ENCODE results near the gene LZTS3.

The LZTS3 gene

GRCh38 chr20:3193806-3194616 is 20.7 kb upstream of the LZTS3 start:
- Histone ChIP-seq H2AFZ (ENCODE audit: low read depth, low read length, severe bottlenecking) (no peak overlapping the region), H4K20me1 (ENCODE audit: low read depth, low read length) (no peaks in the 10 kb centered on the region), H3K4me3 (ENCODE audit: insufficient read depth, low read length, poor library complexity, severe bottlenecking) (no peak overlapping the region), H3K36me3 (ENCODE audit: low read length) (no peaks in the 10 kb centered on the region; the same call in 1 of the 2 replicates), H3K27me3 (ENCODE audit: low read length) (no peaks in the 10 kb centered on the region), H3K4me2 (ENCODE audit: low read depth, low read length, poor library complexity, severe bottlenecking) (no peak overlapping the region), H3K9me3 (ENCODE audit: insufficient read depth, low read length) (no peaks in the 10 kb centered on the region), H3F3A (ENCODE audit: insufficient read depth) (no peaks in the 10 kb centered on the region), H3K27ac (ENCODE audit: low read depth, low read length) (no peak overlapping the region), H3K9ac (ENCODE audit: low read length) (no peak overlapping the region), H3K79me2 (ENCODE audit: insufficient read depth, low read length) (no peaks in the 10 kb centered on the region), H3K9me2 (replicated peaks; ENCODE audit: insufficient read depth, low read length) (no peaks in the 10 kb centered on the region)
- TF ChIP-seq CTCF (IDR thresholded peaks at IDR 0.05; ENCODE audit: insufficient read depth, low read length, poor library complexity, severe bottlenecking) (no peak), EZH2phosphoT487 (conservative IDR thresholded peaks at IDR 0.05; ENCODE audit: low read length) (no peak)

- no peak for TF ChIP-seq CTCF (IDR thresholded peaks at IDR 0.05; ENCODE audit: insufficient read depth, low read length, poor library complexity, severe bottlenecking)
- no peak for TF ChIP-seq EZH2phosphoT487 (conservative IDR thresholded peaks at IDR 0.05; ENCODE audit: low read length)
- H3K9ac ChIP-seq (ENCODE audit: low read length): no peak overlapping the region
- no peak overlapping the region for H2AFZ ChIP-seq (ENCODE audit: low read depth, low read length, severe bottlenecking)
- no peak overlapping the region for H3K4me3 ChIP-seq (ENCODE audit: insufficient read depth, low read length, poor library complexity, severe bottlenecking)
- H3K27me3 ChIP-seq (ENCODE audit: low read length): no peaks in the 10 kb centered on the region
- no peaks in the 10 kb centered on the region for H4K20me1 ChIP-seq (ENCODE audit: low read depth, low read length)
- no peaks in the 10 kb centered on the region for H3K9me2 ChIP-seq (replicated peaks; ENCODE audit: insufficient read depth, low read length)
- no peak overlapping the region for H3K4me2 ChIP-seq (ENCODE audit: low read depth, low read length, poor library complexity, severe bottlenecking)
- peaks cover 3% of the 10 kb centered on the region; the same call in 1 of the 2 replicates for H3F3A ChIP-seq (ENCODE audit: insufficient read depth)
- H3K27ac ChIP-seq (ENCODE audit: low read depth, low read length): no peak overlapping the region
- H3K36me3 ChIP-seq (ENCODE audit: low read length): no peaks in the 10 kb centered on the region; the same call in 1 of the 2 replicates
- H3K79me2 ChIP-seq (ENCODE audit: insufficient read depth, low read length): no peaks in the 10 kb centered on the region
- no peaks in the 10 kb centered on the region for H3K9me3 ChIP-seq (ENCODE audit: insufficient read depth, low read length)
Measured at GRCh38 chr20:3192226-3193015, 19.1 kb upstream of the LZTS3 start.

- no peaks in the 10 kb centered on the region for H3K9me3 ChIP-seq (ENCODE audit: insufficient read depth, low read length)
- H2AFZ ChIP-seq (ENCODE audit: low read depth, low read length, severe bottlenecking): no peak overlapping the region
- no peaks in the 10 kb centered on the region for H3K27me3 ChIP-seq (ENCODE audit: low read length)
- H3K9me2 ChIP-seq (replicated peaks; ENCODE audit: insufficient read depth, low read length): no peaks in the 10 kb centered on the region
- no peak overlapping the region for H3K4me3 ChIP-seq (ENCODE audit: insufficient read depth, low read length, poor library complexity, severe bottlenecking)
- no peaks in the 10 kb centered on the region for H3K36me3 ChIP-seq (ENCODE audit: low read length)
- no peak overlapping the region for H3K4me2 ChIP-seq (ENCODE audit: low read depth, low read length, poor library complexity, severe bottlenecking)
- TF ChIP-seq EZH2phosphoT487 (conservative IDR thresholded peaks at IDR 0.05; ENCODE audit: low read length) (no peak), CTCF (IDR thresholded peaks at IDR 0.05; ENCODE audit: insufficient read depth, low read length, poor library complexity, severe bottlenecking) (no peak)
- no peak overlapping the region for H3K9ac ChIP-seq (ENCODE audit: low read length)
- no peak overlapping the region for H3K27ac ChIP-seq (ENCODE audit: low read depth, low read length)
- no peaks in the 10 kb centered on the region for H4K20me1 ChIP-seq (ENCODE audit: low read depth, low read length)
- H3K79me2 ChIP-seq (ENCODE audit: insufficient read depth, low read length): no peaks in the 10 kb centered on the region
- peaks cover 3% of the 10 kb centered on the region; the same call in 1 of the 2 replicates for H3F3A ChIP-seq (ENCODE audit: insufficient read depth)
Measured at GRCh38 chr20:3190681-3191111, 17.3 kb upstream of the LZTS3 start.

Measured in SU-DHL-6 (cell line).